OCI-LY3 (cell line): ENCODE measurements around the gene CD83.
A peak's percentile ranks its signal among the peaks of the same experiment; 100 is the strongest.

Experiments
- H2AFZ ChIP-seq: fragments of 200-600, 300-600 bp; shearing (Covaris generic); 2 replicates; pipeline ENCODE4 v1.6.0; 2014; ENCODE audit warnings: antibody characterized with exemption, low read depth, low read length
- H3K27ac ChIP-seq: fragments of 200-600, 300-600 bp; sonication (generic); 2 replicates; pipeline ENCODE4 v1.5.1; 2014; ENCODE audit warnings: mild to moderate bottlenecking, low read length, moderate library complexity, mixed read lengths
- H3K27me3 ChIP-seq: fragments of 200-600, 300-600 bp; sonication (generic); 2 replicates; pipeline ENCODE4 v1.6.1; 2014; ENCODE audit warnings: low read depth, low read length, mixed read lengths
- H3K36me3 ChIP-seq: fragments of 200-600, 300-600 bp; sonication (generic); replicated peaks from 2 replicates; pipeline ENCODE3; 2014; ENCODE audit warnings: low read depth, low read length, mixed read lengths
- H3K4me1 ChIP-seq: fragments of 300-600, 200-600 bp; sonication (generic); 2 replicates; pipeline ENCODE4 v1.6.1; 2014; ENCODE audit warnings: low read length, mixed read lengths
- H3K4me2 ChIP-seq: fragments of 200-600, 300-600 bp; sonication (generic); 2 replicates; pipeline ENCODE4 v1.6.1; 2014; ENCODE audit warnings: low read length, mixed read lengths
- H3K4me3 ChIP-seq: fragments of 300-600, 200-600 bp; sonication (generic); 2 replicates; pipeline ENCODE4 v1.5.1; 2014; ENCODE audit warnings: antibody characterized with exemption, mild to moderate bottlenecking, low read length, moderate library complexity
- H3K79me2 ChIP-seq: fragments of 300-600, 200-600 bp; shearing (Covaris generic); 2 replicates; pipeline ENCODE4 v1.6.1; 2014; ENCODE audit warnings: mild to moderate bottlenecking, low read length, mixed read lengths
- H3K9ac ChIP-seq: fragments of 300-600, 200-600 bp; shearing (Covaris generic); 2 replicates; pipeline ENCODE4 v1.6.0; 2014; ENCODE audit warnings: mild to moderate bottlenecking, low read length, moderate library complexity
- H3K9me3 ChIP-seq: fragments of 200-600, 300-600 bp; shearing (Covaris generic); 2 replicates; pipeline ENCODE4 v1.6.1; 2014; ENCODE audit warnings: low read length, mixed read lengths; ENCODE audit not compliant: insufficient read depth
- H4K20me1 ChIP-seq: fragments of 200-600, 300-600 bp; sonication (generic); 2 replicates; pipeline ENCODE4 v1.6.1; 2016; ENCODE audit warnings: low read length, mixed read lengths; ENCODE audit not compliant: insufficient read depth
- EZH2phosphoT487 ChIP-seq: fragments of 200-600 bp; shearing (Covaris generic); IDR thresholded peaks from 2 replicates; pipeline ENCODE4 v1.6.1; 2018; ENCODE audit warnings: antibody characterized with exemption, mixed run types, low read depth
- TF ChIP-seq, protein P1 (sequence below): fragments of 200-600, 300-600 bp; sonication (generic); IDR thresholded peaks from 2 replicates; pipeline ENCODE4 v1.5.1; 2014; ENCODE audit warnings: antibody characterized with exemption, low read length, low read depth

The CD83 gene

DNA sequence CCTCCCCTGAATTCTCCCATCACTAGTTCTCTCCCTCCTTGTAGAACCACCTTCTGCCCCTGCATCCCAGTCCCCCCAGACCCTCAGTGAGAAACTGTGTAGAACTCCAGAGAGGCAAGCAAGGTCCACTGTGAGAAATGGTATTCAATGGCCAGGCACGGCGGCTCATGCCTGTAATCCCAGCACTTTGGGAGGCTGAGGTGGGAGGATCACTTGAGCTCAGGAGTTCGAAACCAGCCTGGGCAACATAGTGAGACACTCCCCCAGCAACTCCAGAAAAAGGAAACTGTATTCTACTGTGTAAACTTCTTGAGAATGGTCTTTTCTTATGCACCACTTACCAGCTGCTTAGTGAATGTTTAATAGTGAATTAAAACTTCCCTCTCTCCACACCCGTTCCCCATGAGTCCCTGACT lies 8.2 kb upstream of the CD83 start:
- no peaks in the 10 kb centered on the region for H3K27me3 ChIP-seq
- H4K20me1 ChIP-seq, result no peaks in the 10 kb centered on the region
- TF ChIP-seq, protein P1, sequence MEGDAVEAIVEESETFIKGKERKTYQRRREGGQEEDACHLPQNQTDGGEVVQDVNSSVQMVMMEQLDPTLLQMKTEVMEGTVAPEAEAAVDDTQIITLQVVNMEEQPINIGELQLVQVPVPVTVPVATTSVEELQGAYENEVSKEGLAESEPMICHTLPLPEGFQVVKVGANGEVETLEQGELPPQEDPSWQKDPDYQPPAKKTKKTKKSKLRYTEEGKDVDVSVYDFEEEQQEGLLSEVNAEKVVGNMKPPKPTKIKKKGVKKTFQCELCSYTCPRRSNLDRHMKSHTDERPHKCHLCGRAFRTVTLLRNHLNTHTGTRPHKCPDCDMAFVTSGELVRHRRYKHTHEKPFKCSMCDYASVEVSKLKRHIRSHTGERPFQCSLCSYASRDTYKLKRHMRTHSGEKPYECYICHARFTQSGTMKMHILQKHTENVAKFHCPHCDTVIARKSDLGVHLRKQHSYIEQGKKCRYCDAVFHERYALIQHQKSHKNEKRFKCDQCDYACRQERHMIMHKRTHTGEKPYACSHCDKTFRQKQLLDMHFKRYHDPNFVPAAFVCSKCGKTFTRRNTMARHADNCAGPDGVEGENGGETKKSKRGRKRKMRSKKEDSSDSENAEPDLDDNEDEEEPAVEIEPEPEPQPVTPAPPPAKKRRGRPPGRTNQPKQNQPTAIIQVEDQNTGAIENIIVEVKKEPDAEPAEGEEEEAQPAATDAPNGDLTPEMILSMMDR, result no peak
- no peak for TF ChIP-seq EZH2phosphoT487
- peak overlapping the region; percentile 99 for H3K4me2 ChIP-seq
- peak overlapping the region; percentile 100 for H3K27ac ChIP-seq
- H3K79me2 ChIP-seq, result peaks cover 4% of the 10 kb centered on the region; the same call in 1 of the 2 replicates
- peak overlapping the region; percentile 63 for H3K4me3 ChIP-seq
- peaks cover 52% of the 10 kb centered on the region for H3K4me1 ChIP-seq
- peaks cover 13% of the 10 kb centered on the region for H3K9me3 ChIP-seq
- H2AFZ ChIP-seq, result no peak overlapping the region
- H3K9ac ChIP-seq, result peak overlapping the region; percentile 98
- H3K36me3 ChIP-seq, result peaks cover 16% of the 10 kb centered on the region

- Histone ChIP-seq H3K36me3 (peaks cover 16% of the 10 kb centered on the region), H3K4me2 (peak overlapping the region; percentile 99), H3K9ac (peak overlapping the region; percentile 98), H2AFZ (no peak overlapping the region), H3K4me3 (peak overlapping the region; percentile 70), H3K4me1 (peaks cover 52% of the 10 kb centered on the region), H3K27ac (peak overlapping the region; percentile 100), H4K20me1 (no peaks in the 10 kb centered on the region), H3K79me2 (peaks cover 4% of the 10 kb centered on the region; the same call in 1 of the 2 replicates), H3K27me3 (no peaks in the 10 kb centered on the region), H3K9me3 (peaks cover 13% of the 10 kb centered on the region)
- TF ChIP-seq, protein P1, result no peak
- no peak for TF ChIP-seq EZH2phosphoT487
These were observed 7.4 kb upstream of the CD83 start for GRCh38 chr6:14110001-14110818.

DNA sequence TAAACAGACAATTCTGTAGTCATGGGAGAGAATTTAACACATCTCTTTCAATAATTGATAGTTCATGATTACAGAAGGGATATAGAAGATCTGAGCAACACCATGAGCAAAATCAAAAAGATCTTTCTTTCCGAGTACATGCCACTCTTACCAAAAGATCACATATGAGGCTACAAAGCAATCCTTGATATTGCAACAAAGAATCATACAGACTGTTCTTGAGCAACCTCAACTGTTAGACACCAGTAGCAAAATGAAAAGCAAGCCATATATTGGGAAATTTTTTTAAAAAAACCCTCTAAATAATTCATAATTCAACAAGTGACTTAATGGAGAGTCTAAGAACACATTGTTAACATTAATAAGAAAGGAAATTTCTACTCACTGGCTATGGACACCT lies 3.6 kb upstream of the CD83 start:
- H3K27me3 ChIP-seq, result no peaks in the 10 kb centered on the region
- no peak overlapping the region for H2AFZ ChIP-seq
- peaks cover 19% of the 10 kb centered on the region for H3K79me2 ChIP-seq
- peaks cover 13% of the 10 kb centered on the region for H3K36me3 ChIP-seq
- H3K9ac ChIP-seq, result no peak overlapping the region
- peaks cover 11% of the 10 kb centered on the region for H4K20me1 ChIP-seq
- H3K4me1 ChIP-seq, result peaks cover 39% of the 10 kb centered on the region
- H3K9me3 ChIP-seq, result no peaks in the 10 kb centered on the region
- H3K4me2 ChIP-seq, result no peak overlapping the region
- no peak overlapping the region for H3K27ac ChIP-seq
- TF ChIP-seq, protein P1, result no peak
- no peak for TF ChIP-seq EZH2phosphoT487
- no peak overlapping the region for H3K4me3 ChIP-seq

DNA sequence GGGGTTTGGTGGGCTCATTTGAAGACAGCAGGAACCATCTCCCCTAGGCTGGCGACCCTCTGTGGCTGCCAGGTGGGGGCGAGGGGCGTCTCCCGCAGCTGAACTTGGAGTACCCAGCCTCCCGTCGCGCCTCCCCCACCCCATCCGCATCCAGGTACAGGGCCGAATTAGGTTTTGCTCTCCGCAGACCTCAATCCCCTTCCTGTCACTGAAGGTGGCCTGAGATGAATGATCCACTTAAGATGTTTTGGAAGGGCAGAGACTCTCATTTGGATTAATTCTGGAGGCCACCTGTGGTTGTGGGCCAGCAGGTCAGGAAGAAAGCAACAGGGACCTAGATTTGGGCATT lies 493 bp downstream of the CD83 start:
- Histone ChIP-seq H3K36me3 (peaks cover 51% of the 10 kb centered on the region), H3K79me2 (peaks cover 59% of the 10 kb centered on the region), H3K4me2 (peak overlapping the region; percentile 96), H3K4me3 (peak overlapping the region; percentile 100), H3K27ac (peak overlapping the region; percentile 93), H3K27me3 (no peaks in the 10 kb centered on the region), H2AFZ (no peak overlapping the region), H4K20me1 (peaks cover 52% of the 10 kb centered on the region), H3K9me3 (no peaks in the 10 kb centered on the region), H3K4me1 (peaks cover 32% of the 10 kb centered on the region), H3K9ac (peak overlapping the region; percentile 99)
- no peak for TF ChIP-seq EZH2phosphoT487
- TF ChIP-seq, protein P1, result 0 out of 2 replicates have a peak, but pooled peaks have one; percentile 11
